Mucosa of rectum (tissue), 2 donors: ENCODE data around the gene LTBP2.

ENCODE experiments used
- H3K27ac ChIP-seq, 2 donors: one replicate each; pipeline ENCODE4 v1.7.0; 2013; ENCODE audit warnings: inconsistent platforms in 2 of 2, low read depth in 2 of 2, low read length in 2 of 2
- H3K27me3 ChIP-seq, 2 donors: one replicate each; pipeline ENCODE4 v1.7.0; 2013; ENCODE audit warnings: low read length in 2 of 2; ENCODE audit not compliant: control insufficient read depth in 2 of 2, insufficient read depth in 2 of 2
- H3K36me3 ChIP-seq, 2 donors: one replicate each; pipeline ENCODE4 v1.7.0; 2013; ENCODE audit warnings: low read length in 2 of 2; ENCODE audit not compliant: control insufficient read depth in 2 of 2, insufficient read depth in 2 of 2
- H3K4me1 ChIP-seq, 2 donors: one replicate each; pipeline ENCODE4 v1.7.0; 2013; ENCODE audit warnings: low read length in 2 of 2, mild to moderate bottlenecking in 1 of 2; ENCODE audit not compliant: control insufficient read depth in 2 of 2, insufficient read depth in 2 of 2
- H3K4me3 ChIP-seq, 2 donors: one replicate each; pipeline ENCODE4 v1.7.0; 2013; ENCODE audit warnings: low read length in 2 of 2
- H3K9ac ChIP-seq, 2 donors: one replicate each; pipeline ENCODE4 v1.7.0; 2013; ENCODE audit warnings: low read length in 2 of 2, low read depth in 1 of 2, mild to moderate bottlenecking in 1 of 2
- H3K9me3 ChIP-seq, 2 donors: one replicate each; pipeline ENCODE4 v1.7.0; 2013; ENCODE audit warnings: low read length in 2 of 2; ENCODE audit not compliant: control insufficient read depth in 2 of 2
- donor health status: healthy.
- donor health status: Normal muscosa, but diverticular disease.

Gene LTBP2

DNA sequence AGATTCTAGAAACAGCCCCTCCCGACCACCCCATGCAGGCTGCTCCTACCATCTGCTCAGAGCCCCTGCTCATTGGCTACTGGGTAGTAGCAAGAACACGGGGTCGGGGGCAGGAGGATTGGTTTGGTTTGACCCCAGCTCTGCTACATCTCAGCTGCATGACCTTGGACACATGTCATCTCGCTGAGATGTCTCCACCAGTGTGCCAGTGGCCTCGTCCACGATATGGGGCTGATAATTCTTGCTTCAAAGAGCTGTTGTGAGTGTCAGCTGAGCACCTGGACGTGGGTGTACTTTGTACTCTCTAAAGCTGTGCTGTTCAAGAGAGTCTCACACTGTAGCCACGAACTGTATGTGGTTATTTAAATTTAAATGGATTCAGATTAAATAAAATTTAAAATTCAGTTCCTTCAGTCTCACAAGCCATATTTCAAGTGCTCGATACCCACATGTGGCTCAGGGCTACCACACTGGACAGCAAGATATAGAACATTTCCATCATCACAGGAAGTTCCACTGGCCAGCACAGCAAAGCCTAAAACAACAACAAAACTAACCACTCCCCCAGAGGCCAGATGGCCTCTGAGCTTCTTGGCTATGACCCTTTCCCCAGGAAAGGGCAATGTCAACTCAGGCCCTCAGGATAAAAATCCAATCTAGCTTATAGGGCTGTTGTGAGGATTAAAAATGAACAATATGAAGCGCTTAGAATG is 18.6 kb downstream of the LTBP2 start:
- Histone ChIP-seq H3K9me3 (no peaks in the 10 kb centered on the region), H3K4me3 (no peak overlapping the region), H3K4me1 (peaks cover 11% of the 10 kb centered on the region in 2 donors), H3K27ac (peak overlapping the region; percentile 67 to 69), H3K27me3 (no peaks in the 10 kb centered on the region), H3K9ac (no peak overlapping the region), H3K36me3 (no peaks in the 10 kb centered on the region)

DNA sequence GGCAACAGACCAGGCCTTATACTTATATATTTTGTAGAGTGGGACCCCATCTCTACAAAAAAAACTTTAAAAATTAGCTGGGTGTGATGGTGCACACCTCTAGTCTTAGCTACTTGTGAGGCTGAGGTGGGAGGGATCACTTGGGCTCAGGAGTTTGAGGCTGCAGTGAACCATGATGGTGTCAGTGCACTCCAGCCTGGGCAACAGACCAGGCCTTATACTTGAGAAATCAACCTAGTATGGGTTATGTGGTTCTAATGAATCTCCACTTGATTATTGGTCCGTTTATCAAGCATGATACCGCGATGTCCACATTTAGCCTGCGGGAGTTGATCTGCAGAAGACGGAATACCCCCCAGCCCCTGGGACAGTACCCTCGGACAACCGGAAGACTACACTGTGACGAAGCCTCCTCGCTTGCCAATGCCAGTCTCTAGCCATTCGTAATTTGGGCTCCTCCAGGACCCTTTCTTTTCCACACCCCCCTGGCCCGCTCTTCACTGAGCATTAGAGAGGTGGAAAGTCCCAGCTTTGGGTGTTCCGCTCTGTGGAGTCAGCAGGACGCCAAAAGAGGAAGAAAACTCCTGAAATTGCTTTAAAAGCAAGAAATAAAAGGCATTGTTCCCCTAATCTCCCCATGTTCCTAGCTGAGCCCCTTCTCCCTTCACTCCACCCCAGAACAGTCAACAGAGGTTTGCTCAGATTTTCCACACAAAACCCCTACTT is 19.4 kb downstream of the LTBP2 start:
- Histone ChIP-seq H3K9ac (no peak overlapping the region), H3K36me3 (no peaks in the 10 kb centered on the region), H3K27ac (peak overlapping the region; percentile 67 to 69), H3K27me3 (no peaks in the 10 kb centered on the region), H3K4me3 (no peak overlapping the region), H3K4me1 (peaks cover 11% of the 10 kb centered on the region in 2 donors), H3K9me3 (no peaks in the 10 kb centered on the region)

DNA sequence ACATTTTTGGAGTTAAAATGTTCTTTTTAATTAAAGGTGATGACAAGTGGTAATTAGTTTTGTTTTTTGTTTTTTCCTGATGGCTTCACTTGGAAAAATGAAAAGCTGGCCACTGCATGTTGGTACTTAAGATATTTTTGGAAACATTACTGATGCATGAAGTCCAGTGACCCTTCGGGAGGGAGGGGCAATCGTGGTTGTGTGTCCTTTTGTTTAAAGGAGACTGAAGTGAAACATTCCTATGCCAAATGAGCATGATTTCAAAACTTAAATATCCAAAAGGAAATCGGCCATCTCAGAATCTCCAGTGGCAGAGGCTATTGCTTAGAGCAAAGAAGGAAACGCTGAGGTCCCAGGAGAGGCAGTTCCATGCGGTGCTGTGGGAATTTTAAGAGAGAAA is 20.1 kb downstream of the LTBP2 start:
- H3K9ac ChIP-seq, result no peak overlapping the region
- no peaks in the 10 kb centered on the region for H3K36me3 ChIP-seq
- H3K4me3 ChIP-seq, result no peak overlapping the region
- no peaks in the 10 kb centered on the region for H3K9me3 ChIP-seq
- peaks cover 11% of the 10 kb centered on the region in 2 donors for H3K4me1 ChIP-seq
- H3K27me3 ChIP-seq, result no peaks in the 10 kb centered on the region
- peak overlapping the region in 1 of 2 donors; percentile 39 for H3K27ac ChIP-seq

DNA sequence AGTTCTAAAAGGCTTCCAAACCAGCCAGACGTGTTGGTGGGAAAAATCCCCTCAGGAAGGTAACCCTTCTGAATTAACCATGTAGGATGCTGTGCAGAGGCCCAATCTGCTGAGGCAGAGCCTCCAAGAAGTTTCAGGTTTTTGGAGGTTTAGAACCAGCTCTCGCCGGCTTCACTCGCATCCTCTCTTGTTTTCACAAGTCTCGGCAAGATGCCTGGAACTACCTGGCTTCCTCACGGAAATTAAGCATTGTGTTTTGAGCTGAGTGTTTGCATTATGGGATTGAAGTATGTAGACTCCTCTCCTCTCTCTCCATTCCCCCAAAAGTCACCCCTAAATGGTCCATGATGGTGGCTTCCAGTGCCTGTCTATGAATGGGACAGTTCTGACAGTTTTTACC is 20.6 kb downstream of the LTBP2 start:
- Histone ChIP-seq H3K4me1 (peaks cover 6 to 11% of the 10 kb centered on the region in 2 donors), H3K27me3 (no peaks in the 10 kb centered on the region), H3K27ac (peak overlapping the region in 1 of 2 donors; percentile 9), H3K9ac (no peak overlapping the region), H3K9me3 (no peaks in the 10 kb centered on the region), H3K4me3 (no peak overlapping the region), H3K36me3 (no peaks in the 10 kb centered on the region)

DNA sequence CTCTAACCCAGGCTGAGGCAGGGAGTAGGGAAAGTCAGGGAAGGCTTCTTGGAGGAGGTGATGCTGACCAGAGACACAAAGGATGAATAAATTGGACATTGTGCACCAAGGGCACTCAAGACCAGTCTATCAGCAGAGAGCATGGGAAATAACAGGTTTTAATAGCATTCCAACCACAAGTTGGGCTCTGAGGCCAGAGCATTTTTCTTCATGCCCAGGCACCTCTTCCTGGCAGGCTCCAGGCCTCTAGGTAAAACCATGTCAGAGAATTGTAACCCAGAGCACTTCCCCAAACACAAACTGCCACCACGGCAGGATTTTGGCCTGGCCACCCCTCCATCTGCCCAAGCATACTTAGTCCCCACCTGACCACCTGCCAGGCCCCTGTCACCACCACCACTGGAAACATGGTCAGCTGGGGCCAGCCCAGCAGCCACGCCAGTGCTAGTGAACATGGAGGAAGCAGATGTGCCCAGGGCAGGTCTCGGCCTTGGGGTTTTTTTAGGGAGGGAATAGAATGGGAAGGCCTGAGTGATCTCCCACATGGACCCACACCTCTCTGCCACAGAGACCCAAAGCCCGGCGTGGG is 22.7 kb downstream of the LTBP2 start:
- Histone ChIP-seq H3K9ac (no peak overlapping the region), H3K9me3 (no peaks in the 10 kb centered on the region), H3K27ac (no peak overlapping the region), H3K4me3 (no peak overlapping the region), H3K36me3 (no peaks in the 10 kb centered on the region), H3K4me1 (peaks cover 5 to 6% of the 10 kb centered on the region in 2 donors), H3K27me3 (no peaks in the 10 kb centered on the region)

DNA sequence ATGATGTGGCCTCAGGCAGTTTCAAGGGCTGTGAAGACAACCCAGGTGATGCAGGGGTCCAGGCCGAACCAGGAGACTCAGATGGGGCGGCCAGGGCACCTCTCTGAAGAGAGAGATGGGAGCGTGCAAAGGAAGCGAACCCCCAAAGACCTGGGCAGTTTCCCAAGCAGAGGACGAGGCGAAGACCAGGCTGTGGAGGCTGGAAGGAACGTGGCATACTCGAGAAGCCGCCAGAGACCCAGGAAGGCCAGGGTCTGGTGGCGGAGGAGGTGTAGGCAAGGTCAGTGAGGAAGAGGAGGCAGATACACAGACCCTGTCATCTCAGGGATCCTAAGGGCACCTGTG is 24.7 kb downstream of the LTBP2 start:
- H3K9ac ChIP-seq, result no peak overlapping the region
- H3K4me1 ChIP-seq, result peaks cover 0 to 4% of the 10 kb centered on the region in 2 donors
- H3K4me3 ChIP-seq, result no peak overlapping the region
- H3K27ac ChIP-seq, result no peak overlapping the region
- no peaks in the 10 kb centered on the region for H3K27me3 ChIP-seq
- H3K9me3 ChIP-seq, result no peaks in the 10 kb centered on the region
- no peaks in the 10 kb centered on the region for H3K36me3 ChIP-seq

DNA sequence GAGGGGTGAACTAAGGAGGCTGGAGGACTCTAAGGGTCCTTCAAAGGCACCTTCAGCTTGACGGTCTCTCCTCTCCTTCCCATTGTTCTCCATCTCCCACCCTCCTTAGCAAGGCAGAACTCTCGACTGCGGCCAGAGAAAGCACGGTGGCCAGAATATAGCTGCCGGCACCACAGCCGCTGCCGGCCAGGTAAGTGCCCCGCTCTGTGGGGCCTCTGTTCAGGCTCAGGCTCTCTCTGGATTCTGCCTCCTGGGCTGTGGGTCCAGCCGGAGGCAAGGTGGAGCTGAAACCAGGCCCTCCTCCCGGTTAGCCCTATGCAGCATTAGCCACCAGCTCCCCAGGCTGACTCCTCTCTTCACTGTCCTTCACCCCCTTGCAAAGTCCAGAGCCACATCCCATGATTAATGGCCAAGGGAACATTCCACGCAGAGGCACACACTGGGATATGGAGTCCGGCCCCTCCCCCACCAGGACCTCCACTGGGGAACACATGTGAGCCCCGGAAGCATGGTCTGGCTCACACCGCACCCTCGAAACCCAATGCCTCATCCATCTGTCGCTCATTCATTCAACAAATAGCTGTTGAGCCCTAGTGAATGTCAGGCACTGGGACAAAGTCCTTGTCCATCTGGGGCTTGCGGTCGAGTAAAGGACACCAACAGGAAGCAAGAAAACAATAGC is 25.2 kb downstream of the LTBP2 start:
- Histone ChIP-seq H3K4me3 (no peak overlapping the region), H3K36me3 (no peaks in the 10 kb centered on the region), H3K9me3 (no peaks in the 10 kb centered on the region), H3K27me3 (no peaks in the 10 kb centered on the region), H3K9ac (no peak overlapping the region), H3K4me1 (peaks cover 0 to 4% of the 10 kb centered on the region in 2 donors), H3K27ac (no peak overlapping the region)

DNA sequence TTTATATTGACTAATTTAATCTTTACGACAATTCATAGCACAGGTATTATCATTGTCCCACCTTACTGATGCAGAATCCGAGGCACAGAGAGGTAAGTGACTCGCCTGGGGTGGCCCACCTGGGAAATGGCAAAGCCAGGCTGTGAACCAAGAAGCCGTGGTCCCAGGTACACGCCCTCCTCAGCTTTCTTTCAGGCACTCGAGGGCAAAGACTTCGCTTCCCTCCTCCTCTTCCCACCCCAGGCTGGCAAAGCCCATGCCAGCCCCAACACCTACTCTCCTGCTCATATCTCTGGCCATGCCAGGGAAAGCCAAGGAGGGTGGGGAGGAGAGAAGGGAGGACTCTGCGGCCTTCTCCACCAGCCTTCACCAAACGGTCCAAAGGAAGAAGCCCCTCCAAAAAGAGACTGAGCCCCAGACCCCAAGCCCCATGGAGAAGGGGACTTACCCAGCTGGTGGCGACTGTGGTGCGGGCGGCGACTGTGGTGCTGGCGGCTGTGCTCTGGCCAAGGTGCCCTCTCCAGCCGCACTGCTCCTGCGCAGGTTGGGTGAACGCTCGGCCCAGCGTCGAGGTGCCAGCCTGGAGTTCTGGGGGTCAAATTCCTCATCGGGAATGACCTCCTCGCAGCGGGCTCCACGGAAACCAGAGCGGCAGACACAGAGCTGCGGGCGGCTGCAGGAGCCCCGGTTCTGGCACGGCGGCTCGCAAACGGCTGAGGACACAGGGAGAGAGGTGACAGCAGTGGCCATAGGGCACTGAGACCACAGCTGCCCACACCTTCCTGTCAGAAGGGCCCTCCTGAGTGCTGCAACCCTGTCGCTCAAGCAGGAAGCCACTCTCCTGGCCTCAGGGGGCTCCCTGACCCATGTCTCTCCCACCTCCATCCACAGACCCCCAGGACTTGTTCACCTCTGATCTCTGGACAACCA is 26.4 kb downstream of the LTBP2 start:
- no peak overlapping the region for H3K4me3 ChIP-seq
- no peaks in the 10 kb centered on the region for H3K36me3 ChIP-seq
- peaks cover 0 to 4% of the 10 kb centered on the region in 2 donors for H3K4me1 ChIP-seq
- H3K27ac ChIP-seq, result no peak overlapping the region
- no peaks in the 10 kb centered on the region for H3K9me3 ChIP-seq
- no peaks in the 10 kb centered on the region for H3K27me3 ChIP-seq
- no peak overlapping the region for H3K9ac ChIP-seq

DNA sequence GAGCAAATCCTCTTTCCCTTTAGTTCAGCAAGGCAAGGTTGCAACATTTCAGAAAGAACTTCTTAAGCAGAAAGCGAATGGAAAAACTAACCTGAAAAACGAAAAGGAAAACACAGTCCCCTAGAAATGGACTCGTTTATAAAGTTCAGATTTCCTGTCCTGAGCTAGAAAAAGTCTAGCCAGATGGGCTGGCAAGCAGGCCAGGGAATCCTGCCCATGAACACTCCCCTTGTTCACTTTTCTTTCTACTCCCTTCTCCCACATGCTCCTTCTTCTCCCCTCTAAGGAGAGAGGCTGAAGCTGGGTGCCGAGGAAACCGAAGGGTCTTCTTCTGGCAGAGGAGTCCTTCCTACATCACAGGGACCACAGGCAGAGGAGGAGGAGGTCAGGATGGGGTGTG is 27.1 kb downstream of the LTBP2 start:
- H3K9me3 ChIP-seq, result no peaks in the 10 kb centered on the region
- peaks cover 0 to 4% of the 10 kb centered on the region in 2 donors for H3K4me1 ChIP-seq
- no peak overlapping the region for H3K4me3 ChIP-seq
- H3K9ac ChIP-seq, result no peak overlapping the region
- H3K27me3 ChIP-seq, result no peaks in the 10 kb centered on the region
- H3K36me3 ChIP-seq, result no peaks in the 10 kb centered on the region
- H3K27ac ChIP-seq, result no peak overlapping the region
